AML-193 (cell line): Measurements from ENCODE around the gene PCBP2.
"Not testable (repeated sequence)": the region's sequence is repeated elsewhere in the genome, so short reads cannot be mapped to it uniquely, and the experiment has no call there.

Experiments used
- DNase-seq, 2 experiments: peaks; one replicate each; lab custom pipeline; 2025; lab: John Stamatoyannopoulos, UW

PCBP2 gene

DNA sequence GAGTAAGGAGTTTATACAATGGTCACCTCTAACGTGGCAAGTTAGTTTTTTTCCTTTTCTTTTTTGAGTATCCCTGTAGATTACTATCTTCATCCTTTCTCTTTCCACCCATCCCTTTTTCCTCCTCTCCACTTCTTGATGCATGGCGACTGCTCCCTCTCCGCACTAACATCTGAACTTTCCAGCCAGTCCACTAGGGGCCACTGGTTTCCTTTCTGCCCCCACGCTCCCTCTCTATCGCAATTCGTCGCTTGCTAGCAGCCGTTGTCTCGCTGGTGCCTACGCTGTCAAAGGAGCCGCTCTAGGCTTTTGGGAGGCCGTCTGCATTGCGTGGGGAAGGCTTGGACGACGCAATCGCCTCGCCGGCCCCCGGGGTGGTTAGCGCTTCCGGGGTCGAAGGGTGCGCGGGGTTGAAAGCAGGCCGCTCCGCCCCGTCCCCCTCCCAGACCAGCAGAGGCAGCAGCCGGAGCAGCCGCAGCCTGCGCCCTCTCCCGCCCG lies at the start of gene PCBP2:
PCBP2 (plus strand) TSS at position 442 of the 498 bp plus-strand sequence. CDS start 2,699 bp downstream, outside the sequence.
- peak; percentile 98 to 99 for DNase-seq

DNA sequence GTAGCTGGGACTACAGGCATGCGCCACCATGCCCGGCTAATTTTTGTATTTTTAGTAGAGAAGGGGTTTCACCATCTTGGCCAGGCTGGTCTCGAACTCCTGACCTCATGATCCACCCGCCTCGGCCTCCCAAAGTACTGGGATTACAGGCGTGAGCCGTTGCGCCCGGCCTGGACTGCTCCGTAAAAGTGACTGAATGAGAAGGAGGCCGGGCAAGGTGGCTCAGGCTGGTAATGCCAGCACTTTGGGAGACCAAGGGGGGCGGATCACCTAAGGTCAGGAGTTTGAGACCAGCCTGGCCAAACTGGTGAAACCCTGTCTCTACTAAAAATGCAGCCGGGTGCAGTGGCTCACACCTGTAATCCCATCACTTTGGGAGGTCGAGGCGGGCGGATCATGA lies 49.6 kb upstream of the PCBP2 start:
- not testable (repeated sequence) for DNase-seq

DNA sequence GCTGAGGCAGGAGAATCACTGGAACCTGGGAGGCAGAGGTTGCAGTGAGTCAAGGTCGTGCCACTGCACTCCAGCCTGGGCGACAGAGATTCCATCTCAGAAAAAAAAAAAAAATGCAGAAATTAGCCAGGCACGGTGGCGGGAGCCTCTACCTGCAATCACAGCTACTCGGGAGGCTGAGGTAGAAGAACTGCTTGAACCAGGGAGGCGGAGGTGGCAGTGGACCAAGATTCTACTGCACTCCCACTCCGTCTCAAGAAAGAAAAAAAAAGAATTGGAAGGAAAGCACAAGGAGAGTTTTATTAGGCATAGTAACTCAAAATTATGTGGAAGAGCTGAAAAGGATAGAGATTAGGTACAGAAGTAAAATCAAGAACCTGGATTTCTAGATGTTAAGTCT lies 49.0 kb upstream of the PCBP2 start:
- no peak for DNase-seq

DNA sequence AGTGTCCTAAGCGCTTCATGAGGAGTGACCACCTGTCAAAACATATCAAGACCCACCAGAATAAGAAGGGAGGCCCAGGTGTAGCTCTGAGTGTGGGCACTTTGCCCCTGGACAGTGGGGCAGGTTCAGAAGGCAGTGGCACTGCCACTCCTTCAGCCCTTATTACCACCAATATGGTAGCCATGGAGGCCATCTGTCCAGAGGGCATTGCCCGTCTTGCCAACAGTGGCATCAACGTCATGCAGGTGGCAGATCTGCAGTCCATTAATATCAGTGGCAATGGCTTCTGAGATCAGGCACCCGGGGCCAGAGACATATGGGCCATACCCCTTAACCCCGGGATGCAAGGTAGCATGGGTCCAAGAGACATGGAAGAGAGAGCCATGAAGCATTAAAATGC lies 41.0 kb upstream of the PCBP2 start:
- no peak for DNase-seq

DNA sequence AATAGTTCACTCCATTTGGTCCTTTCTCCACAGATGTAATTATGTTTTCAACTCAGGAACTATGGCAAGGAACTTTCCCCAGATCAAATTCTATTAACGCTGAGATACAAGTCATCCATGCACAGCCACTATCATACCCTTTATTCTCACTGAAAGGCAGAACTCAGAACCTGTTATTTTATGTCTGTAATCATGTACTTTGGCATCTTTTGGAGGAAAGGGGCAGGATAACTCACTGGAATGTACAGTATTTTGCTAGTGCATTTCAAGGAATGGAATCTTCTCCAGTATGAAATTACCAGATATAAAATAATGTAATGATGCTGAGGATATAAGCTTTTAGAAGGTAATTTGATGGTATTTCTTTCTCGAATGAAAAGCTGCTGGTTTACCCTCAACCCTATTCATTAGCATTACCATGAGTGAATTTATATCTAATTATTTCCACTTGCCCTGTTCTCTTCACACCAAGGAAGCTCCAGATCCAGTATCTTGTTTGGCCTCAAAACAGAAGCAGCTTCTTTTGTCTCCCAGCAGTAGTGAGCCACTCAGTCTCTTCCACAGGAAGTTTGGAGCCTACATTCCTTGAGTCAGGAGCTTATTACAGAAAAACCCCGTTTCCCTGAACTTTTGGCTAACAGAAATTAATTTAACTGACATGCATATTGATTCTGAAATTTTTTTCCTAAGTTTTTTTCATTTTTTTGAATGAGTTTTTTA lies 38.3 kb upstream of the PCBP2 start:
- DNase-seq, result no peak

DNA sequence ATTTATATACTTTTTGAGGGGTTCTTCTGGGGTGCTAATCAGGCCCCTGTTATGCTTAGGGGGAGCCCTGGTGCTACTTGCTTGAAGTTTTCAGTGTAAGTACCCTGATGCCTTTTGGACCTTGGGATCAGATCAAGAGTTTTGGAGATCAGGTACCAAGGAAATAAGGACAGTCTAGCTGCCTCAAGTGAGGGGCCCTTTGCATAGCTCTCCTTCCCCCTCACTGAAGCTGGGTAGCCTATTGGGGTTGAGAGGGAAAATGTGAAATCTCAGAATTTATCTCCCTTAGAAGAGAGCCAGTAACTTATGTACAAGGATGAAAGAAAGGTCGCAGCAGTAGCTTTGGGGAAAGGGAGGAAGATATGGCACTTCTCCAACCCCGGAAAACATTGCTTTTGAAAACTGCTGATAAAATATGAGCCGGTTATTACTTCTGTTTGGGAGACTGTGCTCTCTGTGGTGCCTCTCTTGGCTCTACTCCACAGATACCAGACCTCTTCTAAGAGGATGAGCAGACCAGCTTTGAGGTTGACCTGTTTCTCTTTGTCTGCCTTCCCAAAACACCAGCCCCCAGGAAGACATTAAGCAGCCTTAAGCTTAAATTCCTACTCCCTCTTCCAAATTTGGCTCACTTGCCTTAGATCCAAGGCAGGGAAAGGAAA lies 37.0 kb upstream of the PCBP2 start:
- DNase-seq, result no peak

DNA sequence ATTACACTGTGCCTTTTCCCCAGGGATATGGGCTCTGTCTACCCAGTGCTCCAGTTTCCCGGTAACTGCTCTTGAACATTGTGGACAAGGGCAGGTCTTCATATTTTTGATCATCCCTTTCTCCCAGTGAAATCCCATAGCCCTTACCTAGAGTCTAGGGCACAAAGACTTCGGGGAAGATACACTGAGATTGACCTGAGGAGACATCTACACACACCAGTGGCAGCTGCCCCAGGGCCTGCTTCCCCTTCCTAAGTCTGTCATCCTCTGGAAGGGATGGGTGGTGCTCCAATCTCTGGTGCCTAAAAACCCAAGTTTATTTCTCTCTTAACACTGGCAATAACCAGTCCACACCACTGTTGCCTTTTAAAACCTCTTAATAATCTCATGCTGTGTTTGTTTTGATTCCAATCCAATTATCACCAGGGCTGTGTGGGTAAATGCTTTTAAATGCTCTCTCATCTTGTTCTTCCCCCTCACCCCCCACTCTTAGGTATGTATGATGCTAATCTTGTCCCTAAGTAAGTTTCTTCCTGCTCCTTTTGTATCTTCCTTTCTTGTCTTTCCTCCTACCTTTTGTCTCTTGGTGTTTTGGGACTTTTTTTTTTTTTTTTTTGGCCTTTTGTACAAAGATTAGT lies 36.0 kb upstream of the PCBP2 start:
- DNase-seq, result not testable (repeated sequence)

DNA sequence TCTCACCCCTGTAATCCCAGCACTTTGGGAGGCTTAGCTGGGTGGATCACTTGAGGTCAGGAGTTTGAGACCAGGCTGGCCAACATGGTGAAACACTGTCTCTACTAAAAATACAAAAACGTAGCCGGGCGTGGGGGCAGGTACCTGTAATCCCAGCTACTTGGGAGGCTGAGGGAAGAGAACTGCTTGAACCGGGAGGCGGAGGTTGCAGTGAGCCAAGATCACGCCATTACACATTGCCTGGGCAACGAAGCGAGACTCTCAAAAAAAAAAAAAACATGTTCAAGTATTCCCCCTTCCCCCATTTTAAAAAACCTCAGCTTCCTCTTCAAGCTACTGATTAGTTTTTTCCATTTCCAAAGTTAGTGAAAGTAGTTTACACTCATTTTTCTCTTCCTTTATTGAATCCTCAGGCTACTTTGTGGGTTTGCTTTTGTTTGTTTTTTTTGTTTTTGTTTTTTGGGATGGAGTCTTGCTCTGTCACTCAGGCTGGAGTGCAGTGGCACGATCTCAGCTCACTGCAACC lies 34.5 kb upstream of the PCBP2 start:
- peak; percentile 68 to 70 for DNase-seq

DNA sequence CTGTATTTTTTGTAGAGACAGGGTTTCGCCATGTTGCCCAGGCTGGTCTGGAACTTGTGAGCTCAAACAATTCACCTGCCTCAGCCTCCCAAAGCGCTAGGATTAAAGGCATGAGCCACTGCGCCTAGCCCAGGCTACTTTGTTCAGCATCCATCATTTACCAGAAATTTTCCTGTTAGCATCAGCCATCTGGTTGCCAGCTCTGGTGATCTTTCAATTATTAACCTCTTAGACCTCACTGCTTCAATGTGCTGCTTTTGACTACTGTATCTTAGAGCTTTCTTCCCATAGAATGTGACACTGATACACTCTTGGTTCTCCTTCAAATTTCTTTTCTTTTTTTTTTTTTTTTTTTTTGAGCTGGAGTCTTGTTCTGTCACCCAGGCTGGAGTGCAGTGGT lies 33.7 kb upstream of the PCBP2 start:
- no peak for DNase-seq

DNA sequence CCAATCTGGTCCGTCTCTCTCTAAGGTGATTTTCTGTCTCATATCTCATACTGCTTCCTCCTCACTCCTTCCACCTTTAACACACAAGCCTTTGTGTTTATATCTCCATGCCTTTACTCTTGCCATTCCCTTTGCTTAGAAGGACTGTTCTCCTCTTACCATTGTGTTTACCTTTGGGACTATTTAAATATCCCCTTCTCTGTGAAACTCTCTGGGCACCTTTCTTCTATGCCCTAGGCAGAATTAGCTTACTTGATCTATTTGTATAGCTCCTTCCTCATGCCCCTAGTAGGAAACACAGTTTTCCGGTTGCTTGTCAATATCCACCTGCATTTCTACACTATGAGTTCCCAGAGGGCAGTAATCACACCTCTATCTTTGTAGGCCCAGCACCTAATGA lies 32.1 kb upstream of the PCBP2 start:
- no peak for DNase-seq

DNA sequence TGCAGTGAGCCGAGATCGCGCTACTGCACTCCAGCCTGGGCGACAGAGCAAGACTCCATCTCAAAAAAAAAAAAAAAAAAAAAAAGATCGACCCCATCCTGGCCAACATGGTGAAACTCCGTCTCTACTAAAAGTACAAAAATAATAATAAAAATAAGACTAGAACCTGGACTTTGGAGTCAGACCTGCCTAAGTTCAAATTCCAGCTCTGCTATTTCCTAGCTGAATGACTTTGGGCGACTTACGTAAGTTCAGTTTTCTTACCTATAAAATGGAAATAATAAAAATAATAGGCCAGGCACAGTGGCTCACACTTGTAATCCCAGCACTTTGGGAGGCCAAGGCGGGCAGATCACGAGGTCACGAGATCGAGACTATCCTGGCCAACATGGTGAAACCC lies 29.7 kb upstream of the PCBP2 start:
- DNase-seq, result not testable (repeated sequence)

DNA sequence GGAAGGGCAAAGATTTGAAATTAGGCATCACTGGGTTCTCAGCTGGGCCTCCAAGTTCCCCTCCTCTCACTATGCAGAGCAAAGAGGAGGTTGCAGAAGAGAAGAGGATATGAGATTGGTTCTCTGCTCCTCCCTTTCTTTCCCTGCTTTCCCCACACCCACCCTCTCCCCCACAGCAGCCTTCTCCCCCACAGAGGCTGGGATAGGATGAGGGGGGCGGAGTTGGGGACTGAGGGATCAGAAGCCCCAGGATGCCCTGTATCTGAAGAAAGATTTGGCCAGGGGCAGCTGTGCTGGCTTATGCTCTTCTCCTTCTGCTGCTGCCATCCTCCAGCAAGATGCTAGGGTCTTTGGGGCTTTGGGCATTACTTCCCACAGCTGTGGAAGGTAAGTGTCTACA lies 28.3 kb upstream of the PCBP2 start, which contains the start of gene AMHR2:
AMHR2 (plus strand) TSS at position 259 of the 400 bp plus-strand sequence; CDS start at position 339, 80 bp downstream.
- no peak for DNase-seq

DNA sequence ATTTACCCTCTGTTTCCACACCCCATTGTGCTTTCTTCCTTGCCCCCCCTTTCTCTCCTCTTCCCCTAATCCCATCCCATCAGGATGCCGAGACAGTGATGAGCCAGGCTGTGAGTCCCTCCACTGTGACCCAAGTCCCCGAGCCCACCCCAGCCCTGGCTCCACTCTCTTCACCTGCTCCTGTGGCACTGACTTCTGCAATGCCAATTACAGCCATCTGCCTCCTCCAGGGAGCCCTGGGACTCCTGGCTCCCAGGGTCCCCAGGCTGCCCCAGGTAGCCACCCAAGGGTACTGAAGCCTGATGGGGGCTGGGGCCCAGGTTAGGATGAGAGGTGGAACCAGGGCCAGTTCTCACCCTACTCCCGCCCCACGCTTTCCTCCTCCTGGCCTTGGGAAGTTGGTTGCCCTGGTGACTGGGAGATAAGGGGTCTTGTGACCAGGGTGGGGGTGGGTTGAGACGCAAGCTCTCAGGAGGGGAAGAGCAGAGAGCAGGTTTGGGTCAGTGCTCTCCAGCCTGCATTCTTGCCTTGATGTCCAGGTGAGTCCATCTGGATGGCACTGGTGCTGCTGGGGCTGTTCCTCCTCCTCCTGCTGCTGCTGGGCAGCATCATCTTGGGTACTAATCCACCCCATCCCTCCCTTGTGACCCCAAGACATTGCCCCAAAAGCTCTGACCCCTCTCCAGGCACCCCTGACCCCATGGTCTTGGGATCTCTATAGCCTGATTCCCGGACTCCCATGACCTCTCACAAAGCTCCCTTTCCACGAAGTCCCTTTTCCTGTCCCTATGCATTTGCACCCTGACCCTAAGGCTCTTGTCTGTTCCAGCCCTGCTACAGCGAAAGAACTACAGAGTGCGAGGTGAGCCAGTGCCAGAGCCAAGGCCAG lies 27.0 kb upstream of the PCBP2 start:
- no peak for DNase-seq

DNA sequence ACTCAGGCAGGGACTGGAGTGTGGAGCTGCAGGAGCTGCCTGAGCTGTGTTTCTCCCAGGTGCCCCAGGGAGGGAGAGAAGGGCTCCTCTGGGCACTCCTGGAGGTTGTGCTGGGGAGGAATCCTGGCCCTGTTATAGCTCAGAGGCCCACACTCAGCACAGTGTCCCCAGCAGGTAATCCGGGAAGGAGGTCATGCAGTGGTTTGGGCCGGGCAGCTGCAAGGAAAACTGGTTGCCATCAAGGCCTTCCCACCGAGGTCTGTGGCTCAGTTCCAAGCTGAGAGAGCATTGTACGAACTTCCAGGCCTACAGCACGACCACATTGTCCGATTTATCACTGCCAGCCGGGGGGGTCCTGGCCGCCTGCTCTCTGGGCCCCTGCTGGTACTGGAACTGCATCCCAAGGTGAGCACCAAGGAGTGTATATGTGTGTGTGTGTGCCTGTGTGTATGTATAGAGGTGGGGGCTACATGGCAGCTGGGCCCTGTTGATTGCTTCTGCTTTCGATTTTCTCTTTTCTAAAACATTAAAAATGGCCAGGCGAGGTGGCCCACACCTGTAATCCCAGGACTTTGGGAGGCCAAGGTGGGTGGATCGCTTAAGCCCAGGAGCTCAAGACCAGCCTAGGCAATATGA lies 26.3 kb upstream of the PCBP2 start:
- DNase-seq, result no peak

DNA sequence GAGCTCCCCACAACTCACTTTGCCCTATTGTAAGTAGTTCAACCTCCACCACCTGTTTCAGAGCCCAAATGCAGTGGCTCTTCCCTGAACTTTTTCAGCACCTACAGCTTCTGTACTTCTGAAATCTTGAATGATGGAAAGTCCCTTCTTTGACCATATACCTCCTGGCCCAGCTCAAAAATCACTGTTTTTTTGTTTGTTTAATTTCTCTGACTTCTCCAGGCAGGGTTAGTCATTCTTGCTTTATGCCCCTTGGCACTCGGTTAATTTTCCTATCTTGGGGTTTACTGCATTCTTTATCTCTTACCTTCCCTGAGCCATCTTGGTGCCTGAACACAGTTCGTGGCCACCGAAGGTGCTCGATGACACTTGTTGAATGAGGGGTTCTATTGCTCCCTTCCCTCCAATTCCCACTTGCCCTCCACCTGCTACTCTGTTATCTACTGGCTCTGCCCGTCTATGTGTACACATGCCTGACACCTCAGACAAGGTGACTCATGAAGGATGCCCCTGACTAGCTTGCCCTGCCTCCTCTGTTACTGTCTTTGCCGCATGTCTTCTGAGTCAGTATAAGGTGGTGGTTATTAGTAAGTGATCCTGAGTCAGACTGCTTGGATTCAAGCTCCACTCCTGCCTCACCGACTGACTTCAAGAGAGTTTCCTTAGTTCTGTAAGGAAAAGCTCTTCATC lies 23.9 kb upstream of the PCBP2 start:
- no peak for DNase-seq

DNA sequence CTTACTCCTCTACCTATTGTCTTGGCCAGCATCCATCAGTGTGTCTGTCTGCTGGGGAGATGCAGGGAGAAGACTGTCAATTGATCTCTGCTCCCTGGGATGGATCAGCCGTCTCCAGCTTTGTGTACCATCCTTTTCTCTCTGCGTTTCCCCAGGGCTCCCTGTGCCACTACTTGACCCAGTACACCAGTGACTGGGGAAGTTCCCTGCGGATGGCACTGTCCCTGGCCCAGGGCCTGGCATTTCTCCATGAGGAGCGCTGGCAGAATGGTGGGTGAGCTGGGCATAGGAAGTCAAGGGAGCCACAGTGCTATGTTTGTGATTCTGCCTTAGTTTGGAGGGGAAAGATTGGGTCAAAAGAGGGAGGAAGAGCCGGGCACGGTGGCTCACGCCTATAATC lies 23.2 kb upstream of the PCBP2 start:
- no peak for DNase-seq

DNA sequence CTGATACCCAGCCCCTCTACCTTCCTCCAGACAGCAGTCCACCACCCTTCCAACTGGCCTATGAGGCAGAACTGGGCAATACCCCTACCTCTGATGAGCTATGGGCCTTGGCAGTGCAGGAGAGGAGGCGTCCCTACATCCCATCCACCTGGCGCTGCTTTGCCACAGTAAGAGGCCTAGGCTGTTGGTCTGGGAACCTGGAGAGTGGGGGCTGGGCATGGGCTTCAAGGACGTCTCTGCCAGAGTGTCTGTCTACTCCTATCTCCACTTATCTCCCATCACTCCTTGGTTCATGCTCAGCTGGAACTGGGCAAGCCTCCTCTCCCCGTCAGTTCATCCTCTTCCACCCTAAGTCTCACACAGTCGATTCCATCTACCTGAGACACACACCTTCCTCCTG lies 21.8 kb upstream of the PCBP2 start:
- no peak for DNase-seq

DNA sequence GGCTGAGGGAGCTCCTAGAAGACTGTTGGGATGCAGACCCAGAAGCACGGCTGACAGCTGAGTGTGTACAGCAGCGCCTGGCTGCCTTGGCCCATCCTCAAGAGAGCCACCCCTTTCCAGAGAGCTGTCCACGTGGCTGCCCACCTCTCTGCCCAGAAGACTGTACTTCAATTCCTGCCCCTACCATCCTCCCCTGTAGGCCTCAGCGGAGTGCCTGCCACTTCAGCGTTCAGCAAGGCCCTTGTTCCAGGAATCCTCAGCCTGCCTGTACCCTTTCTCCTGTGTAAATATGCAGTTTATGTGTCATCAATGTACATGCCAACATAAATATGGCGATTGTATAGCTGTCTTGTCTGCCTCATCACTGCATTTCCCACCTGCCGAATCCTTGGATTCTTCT lies 20.7 kb upstream of the PCBP2 start:
- DNase-seq, result no peak

DNA sequence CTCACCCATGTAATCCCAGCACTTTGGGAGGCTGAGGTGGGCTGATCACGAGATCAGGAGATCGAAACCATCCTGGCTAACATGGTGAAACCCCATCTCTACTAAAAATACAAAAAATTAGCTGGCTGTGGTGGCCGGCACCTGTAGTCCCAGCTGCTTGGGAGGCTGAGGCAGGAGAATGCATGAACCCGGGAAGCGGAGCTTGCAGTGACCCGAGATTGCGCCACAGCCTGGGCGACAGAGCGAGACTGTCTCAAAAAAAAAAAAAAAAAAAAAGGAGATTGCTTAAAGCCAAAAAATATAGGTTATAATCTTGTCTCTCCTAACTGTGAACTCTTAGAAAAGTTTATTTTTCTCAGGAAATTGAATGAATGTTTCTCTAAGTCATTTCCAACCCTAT lies 16.6 kb upstream of the PCBP2 start:
- DNase-seq, result not testable (repeated sequence)

DNA sequence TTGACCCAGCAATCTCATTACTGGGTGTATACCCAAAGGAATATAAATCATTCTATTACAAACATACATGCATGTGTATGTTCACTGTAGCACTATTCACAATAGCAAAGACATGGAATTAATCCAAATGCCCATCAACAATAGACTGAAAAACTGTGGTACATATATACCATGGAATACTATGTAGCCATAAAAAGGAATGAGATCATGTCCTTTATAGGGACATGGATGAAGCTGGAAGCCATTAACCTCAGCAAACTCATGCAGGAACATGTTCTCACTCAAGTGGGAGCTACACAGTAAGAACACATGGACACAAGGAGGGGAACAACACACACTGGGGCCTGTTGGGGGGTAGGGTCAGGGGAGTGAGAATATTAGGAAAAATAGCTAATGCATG lies 12.3 kb upstream of the PCBP2 start:
- DNase-seq, result not testable (repeated sequence)
